SU-DHL-6 (cell line): ENCODE measurements around the gene COL4A2.

ENCODE experiments used
- CTCF ChIP-seq: fragments of 200-600 bp; sonication (generic); IDR thresholded peaks from one replicate; pipeline ENCODE4 v1.5.1; 2017; ENCODE audit warnings: antibody characterized with exemption, mild to moderate bottlenecking, low read length, moderate library complexity; ENCODE audit not compliant: insufficient read depth, poor library complexity, severe bottlenecking
- EZH2phosphoT487 ChIP-seq: fragments of 200-600 bp; sonication (generic), shearing (Covaris generic); conservative IDR thresholded peaks from 2 replicates; pipeline ENCODE4 v1.6.1; 2018; ENCODE audit warnings: mild to moderate bottlenecking, antibody characterized with exemption, low read length, moderate library complexity, mixed read lengths

GRCh38 chr13:110343241-110343865, 36.3 kb downstream of the COL4A2 start:
- TF ChIP-seq CTCF (no peak), EZH2phosphoT487 (no peak)
